ENCODE measurements around the gene ZNF148. TPM values are rescaled to one million over a fixed set of nuclear protein-coding genes. Genes with fewer than 3 reads are reported as not detected.

Gene ZNF148
- total RNA-seq, 1 experiment from 2014 or later = 24.8 TPM

DNA sequence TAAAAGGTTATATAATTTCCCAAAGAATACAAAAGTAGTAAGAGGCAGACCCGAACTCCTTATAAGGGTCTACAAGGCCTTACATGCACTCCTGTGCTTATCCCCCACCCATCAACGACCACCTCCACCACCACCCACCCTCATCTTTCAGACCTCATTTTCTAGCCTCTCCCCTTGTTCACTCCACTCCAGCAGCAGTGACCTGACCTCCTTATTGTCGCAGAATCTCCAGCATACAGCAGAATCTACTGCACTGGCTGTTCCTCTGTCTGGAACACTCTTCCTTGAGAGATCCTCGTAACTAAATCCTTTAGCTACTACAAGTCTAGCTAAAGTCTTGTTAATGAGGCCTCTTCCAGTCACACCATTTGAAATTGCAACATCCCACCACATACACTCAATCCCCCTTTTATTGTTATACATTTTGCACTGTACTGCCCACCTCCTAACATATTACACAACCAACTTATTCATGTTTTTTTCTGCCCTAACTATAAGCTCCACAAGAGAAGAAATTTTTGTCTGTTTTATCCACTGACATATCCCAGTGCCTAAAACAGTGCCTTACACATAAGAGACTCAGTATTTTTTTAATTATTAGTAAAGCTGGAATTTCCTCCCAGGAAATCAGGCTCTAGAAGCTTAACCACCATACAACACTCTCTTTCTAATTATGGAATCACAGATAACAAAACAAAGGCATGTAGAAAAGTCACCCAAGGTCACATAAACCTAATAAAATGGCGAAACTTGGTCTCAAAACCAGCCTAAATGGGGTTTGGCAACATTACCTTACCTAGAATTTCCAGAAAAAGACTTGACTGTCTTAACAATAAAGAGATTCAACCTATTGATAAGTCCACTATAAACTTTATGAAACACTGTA, 40.2 kb downstream of the ZNF148 start:
- Mint-ChIP-seq H3K36me3 (ENCODE audit: insufficient read depth in 1 of 3, low read depth in 3 of 3) (peaks cover 6 to 12% (median 7%) of the 10 kb centered on the region in 3 experiments), H3K4me3 (no peak overlapping the region), H3K27ac (peak overlapping the region in 1 of 3 experiments; percentile 90; a peak in 4 of 7 replicates), H3K27me3 (ENCODE audit: low read depth) (no peaks in the 10 kb centered on the region), H3K9me3 (peaks cover 4 to 6% of the 10 kb centered on the region in 2 experiments), H3K4me1 (peaks cover 7 to 8% of the 10 kb centered on the region in 2 experiments)
- no peaks in the 10 kb centered on the region for H3K79me1 ChIP-seq (ENCODE audit: insufficient read depth, low read depth, low read length, poor library complexity, severe bottlenecking)
- H3K23ac ChIP-seq (ENCODE audit: insufficient read length, low read depth, low read length) = no peak overlapping the region
- no peak overlapping the region for H4K8ac ChIP-seq (replicated peaks; ENCODE audit: insufficient read length, low read depth, low read length)
- no peak overlapping the region for H2AK5ac ChIP-seq (ENCODE audit: insufficient read length, low read length)
- no peak overlapping the region for H2BK5ac ChIP-seq (ENCODE audit: insufficient read length, low read length)
- no peaks in the 10 kb centered on the region for H3K23me2 ChIP-seq (ENCODE audit: insufficient read length, low read depth, low read length, poor library complexity, severe bottlenecking)
- H3K14ac ChIP-seq (ENCODE audit: insufficient read depth, low read length) = no peak overlapping the region
- H3K9ac ChIP-seq (ENCODE audit: extremely low read depth, insufficient read length, low read length) = no peak overlapping the region
- no CpG with 5 or more reads among the region's 5 CpGs for WGBS (ENCODE audit: extremely low coverage, insufficient read length, low lambda C conversion rate)
- H3K27me3 ChIP-seq (ENCODE audit: insufficient read depth, low read length) = no peaks in the 10 kb centered on the region
- no peak overlapping the region for H2BK12ac ChIP-seq (ENCODE audit: insufficient read length, low read depth, low read length)
- H2BK20ac ChIP-seq (ENCODE audit: low read depth, low read length, poor library complexity, severe bottlenecking) = no peak overlapping the region
- no peak overlapping the region for H4K5ac ChIP-seq (ENCODE audit: insufficient read length, low read depth, low read length)
- no peak overlapping the region for H3T11ph ChIP-seq (ENCODE audit: low read length)
- TF ChIP-seq, protein P1, sequence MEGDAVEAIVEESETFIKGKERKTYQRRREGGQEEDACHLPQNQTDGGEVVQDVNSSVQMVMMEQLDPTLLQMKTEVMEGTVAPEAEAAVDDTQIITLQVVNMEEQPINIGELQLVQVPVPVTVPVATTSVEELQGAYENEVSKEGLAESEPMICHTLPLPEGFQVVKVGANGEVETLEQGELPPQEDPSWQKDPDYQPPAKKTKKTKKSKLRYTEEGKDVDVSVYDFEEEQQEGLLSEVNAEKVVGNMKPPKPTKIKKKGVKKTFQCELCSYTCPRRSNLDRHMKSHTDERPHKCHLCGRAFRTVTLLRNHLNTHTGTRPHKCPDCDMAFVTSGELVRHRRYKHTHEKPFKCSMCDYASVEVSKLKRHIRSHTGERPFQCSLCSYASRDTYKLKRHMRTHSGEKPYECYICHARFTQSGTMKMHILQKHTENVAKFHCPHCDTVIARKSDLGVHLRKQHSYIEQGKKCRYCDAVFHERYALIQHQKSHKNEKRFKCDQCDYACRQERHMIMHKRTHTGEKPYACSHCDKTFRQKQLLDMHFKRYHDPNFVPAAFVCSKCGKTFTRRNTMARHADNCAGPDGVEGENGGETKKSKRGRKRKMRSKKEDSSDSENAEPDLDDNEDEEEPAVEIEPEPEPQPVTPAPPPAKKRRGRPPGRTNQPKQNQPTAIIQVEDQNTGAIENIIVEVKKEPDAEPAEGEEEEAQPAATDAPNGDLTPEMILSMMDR (conservative IDR thresholded peaks at IDR 0.05) = no peak
- no peak overlapping the region for H2BK120ac ChIP-seq (ENCODE audit: low read depth, low read length, poor library complexity, severe bottlenecking)
- H4K91ac ChIP-seq (ENCODE audit: insufficient read length, low read depth, low read length) = no peak overlapping the region
- H3K4ac ChIP-seq (ENCODE audit: low read depth, low read length) = no peak overlapping the region
- no peaks in the 10 kb centered on the region for H3K4me1 ChIP-seq (ENCODE audit: insufficient read depth, low read length)
- H2AFZ ChIP-seq (ENCODE audit: low read length) = no peak overlapping the region
- H3K9me3 ChIP-seq (ENCODE audit: control insufficient read depth, low read depth, low read length) = no peaks in the 10 kb centered on the region
- H3K56ac ChIP-seq (ENCODE audit: insufficient read length, low read depth, low read length) = no peak overlapping the region
- DNase-seq = no peak
- peaks cover 12% of the 10 kb centered on the region; the same call in 1 of the 2 replicates for H3K79me2 ChIP-seq (ENCODE audit: insufficient read depth, low read length)
- no peak overlapping the region for H2BK15ac ChIP-seq (ENCODE audit: low read depth, low read length)
- no peaks in the 10 kb centered on the region for H4K20me1 ChIP-seq (ENCODE audit: control insufficient read depth, insufficient read depth, insufficient read length)
- H3K18ac ChIP-seq (ENCODE audit: insufficient read length, low read depth, low read length) = no peak overlapping the region
- no peak overlapping the region for H3K27ac ChIP-seq (ENCODE audit: insufficient read length, low read depth, low read length)
- no peak overlapping the region for H3K4me2 ChIP-seq (ENCODE audit: insufficient read depth, insufficient read length, low read length)

All from H9 (cell line).